Upper lobe of right lung (tissue), 1 donor: Measurements from ENCODE around the gene FIZ1. TPM values are rescaled to one million over a fixed set of nuclear protein-coding genes. Genes with fewer than 3 reads are reported as not detected.
A peak's percentile ranks its signal among the peaks of the same experiment; 100 is the strongest.
"Not testable (repeated sequence)": the region's sequence is repeated elsewhere in the genome, so short reads cannot be mapped to it uniquely, and the experiment has no call there.

Source experiments
- ATAC-seq: fragments of 200-7000 bp; cut with Tn5 transposase; one replicate; pipeline ENCODE4 v1.9.1; 2020; ENCODE audit warnings: mild to moderate bottlenecking, moderate library complexity
- DNase-seq: peaks from one replicate; pipeline ENCODE4 v3.0.0-alpha.2; 2020
- H3K27ac ChIP-seq: fragments of 200-600 bp; one replicate; pipeline ENCODE4 v1.8.0; 2022
- H3K27me3 ChIP-seq: fragments of 200-600 bp; one replicate; pipeline ENCODE4 v1.8.0; 2022; ENCODE audit warnings: mild to moderate bottlenecking
- H3K36me3 ChIP-seq: fragments of 200-600 bp; one replicate; pipeline ENCODE4 v1.8.0; 2022
- H3K4me1 ChIP-seq: fragments of 200-600 bp; one replicate; pipeline ENCODE4 v1.8.0; 2022
- H3K4me3 ChIP-seq: fragments of 200-600 bp; one replicate; pipeline ENCODE4 v1.8.0; 2022; ENCODE audit warnings: mild to moderate bottlenecking
- H3K9me3 ChIP-seq: fragments of 200-600 bp; one replicate; pipeline ENCODE4 v1.8.0; 2022
- intact Hi-C: fragments of 100-400 bp; cut with DNase I; formaldehyde crosslinking; loops from one replicate; pipeline ENCODE4 v1.11.0; 2022
- total RNA-seq: library from RNA; stranded (reverse); fragmentation: NEBNext Ultra II Directional; extraction: Animal tissue kit (Norgen Biotek cat#: 25700); gene quantifications from one replicate; pipeline ENCODE4 v1.2.1, GENCODE V29; 2021
- TF ChIP-seq, protein P1 (sequence below): fragments of 200-600 bp; IDR thresholded peaks from one replicate; pipeline ENCODE4 v1.8.0; 2022; ENCODE audit warnings: antibody characterized with exemption
- donor health status: DM: no; HTN: yes; CAD: no; lungs with severe emphysema.

FIZ1 gene
- total RNA-seq, 1 donor from 2014 or later, result 14.9 TPM

DNA sequence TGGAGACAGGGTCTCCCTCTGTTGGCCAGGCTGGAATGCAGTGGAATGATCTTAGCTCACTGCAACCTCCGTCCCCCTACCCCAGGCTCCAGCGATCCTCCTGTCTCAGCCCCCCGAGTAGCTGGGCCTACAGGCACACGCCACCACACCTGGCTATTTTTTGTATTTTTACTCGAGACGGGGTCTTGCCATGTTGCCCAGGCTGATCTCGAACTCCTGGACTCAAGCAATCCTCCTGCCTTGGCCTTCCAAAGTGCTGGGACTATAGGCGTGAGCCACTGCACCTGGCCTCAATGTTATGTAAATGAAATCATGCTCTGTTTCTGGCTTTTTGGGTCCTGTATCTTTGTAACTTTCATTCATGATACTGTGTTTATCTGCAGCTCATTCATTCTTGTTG lies 10.6 kb downstream of the FIZ1 start:
- Histone ChIP-seq H3K4me3 (no peak overlapping the region), H3K4me1 (peaks cover 12% of the 10 kb centered on the region), H3K36me3 (no peaks in the 10 kb centered on the region), H3K9me3 (no peaks in the 10 kb centered on the region), H3K27me3 (no peaks in the 10 kb centered on the region), H3K27ac (no peak overlapping the region)
- intact Hi-C loops, result no loop called here
- DNase-seq (no peak), ATAC-seq (no peak)
- TF ChIP-seq, protein P1, sequence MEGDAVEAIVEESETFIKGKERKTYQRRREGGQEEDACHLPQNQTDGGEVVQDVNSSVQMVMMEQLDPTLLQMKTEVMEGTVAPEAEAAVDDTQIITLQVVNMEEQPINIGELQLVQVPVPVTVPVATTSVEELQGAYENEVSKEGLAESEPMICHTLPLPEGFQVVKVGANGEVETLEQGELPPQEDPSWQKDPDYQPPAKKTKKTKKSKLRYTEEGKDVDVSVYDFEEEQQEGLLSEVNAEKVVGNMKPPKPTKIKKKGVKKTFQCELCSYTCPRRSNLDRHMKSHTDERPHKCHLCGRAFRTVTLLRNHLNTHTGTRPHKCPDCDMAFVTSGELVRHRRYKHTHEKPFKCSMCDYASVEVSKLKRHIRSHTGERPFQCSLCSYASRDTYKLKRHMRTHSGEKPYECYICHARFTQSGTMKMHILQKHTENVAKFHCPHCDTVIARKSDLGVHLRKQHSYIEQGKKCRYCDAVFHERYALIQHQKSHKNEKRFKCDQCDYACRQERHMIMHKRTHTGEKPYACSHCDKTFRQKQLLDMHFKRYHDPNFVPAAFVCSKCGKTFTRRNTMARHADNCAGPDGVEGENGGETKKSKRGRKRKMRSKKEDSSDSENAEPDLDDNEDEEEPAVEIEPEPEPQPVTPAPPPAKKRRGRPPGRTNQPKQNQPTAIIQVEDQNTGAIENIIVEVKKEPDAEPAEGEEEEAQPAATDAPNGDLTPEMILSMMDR, result no peak

DNA sequence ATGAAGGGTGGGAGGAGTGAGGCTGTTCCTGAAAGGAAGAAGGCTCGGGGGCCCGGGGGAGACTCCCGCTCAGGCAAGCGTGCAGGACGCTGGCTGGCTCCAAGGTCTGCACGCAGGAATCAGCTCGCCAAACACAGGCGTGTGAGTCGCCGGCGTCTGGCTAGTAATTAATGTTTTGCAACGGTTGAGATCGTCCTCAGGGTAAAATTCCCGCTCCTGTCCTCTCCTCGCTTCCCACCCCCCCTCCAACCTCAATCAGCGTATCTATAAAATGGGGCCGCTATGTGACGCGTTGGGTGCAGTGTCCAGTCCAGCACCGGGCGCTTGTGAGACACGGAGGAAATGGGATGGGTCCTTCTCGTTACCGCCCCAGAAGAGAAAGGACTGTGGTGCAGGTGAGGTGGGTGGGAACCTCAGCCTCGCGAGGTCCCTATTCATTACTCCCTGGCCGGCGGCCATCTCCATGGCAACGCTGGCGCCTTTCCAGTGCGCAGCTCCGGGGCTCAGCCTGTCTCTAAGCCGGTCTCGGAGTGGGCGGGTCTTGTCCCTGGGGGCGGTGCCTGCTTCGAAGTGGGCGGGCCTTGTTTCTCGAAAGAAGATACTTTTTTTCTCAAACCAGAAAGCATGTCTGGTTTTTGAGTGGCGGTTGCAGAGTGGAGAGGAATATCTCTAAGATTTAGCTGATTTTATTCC lies 12.2 kb downstream of the FIZ1 start:
- Histone ChIP-seq H3K27ac (peak overlapping the region; percentile 7), H3K9me3 (no peaks in the 10 kb centered on the region), H3K36me3 (no peaks in the 10 kb centered on the region), H3K4me3 (peak overlapping the region; percentile 38), H3K27me3 (no peaks in the 10 kb centered on the region), H3K4me1 (peaks cover 16% of the 10 kb centered on the region)
- intact Hi-C loops, result no loop called here
- TF ChIP-seq, protein P1, result no peak
- DNase-seq, result peak; percentile 98
- ATAC-seq, result peak; percentile 92

DNA sequence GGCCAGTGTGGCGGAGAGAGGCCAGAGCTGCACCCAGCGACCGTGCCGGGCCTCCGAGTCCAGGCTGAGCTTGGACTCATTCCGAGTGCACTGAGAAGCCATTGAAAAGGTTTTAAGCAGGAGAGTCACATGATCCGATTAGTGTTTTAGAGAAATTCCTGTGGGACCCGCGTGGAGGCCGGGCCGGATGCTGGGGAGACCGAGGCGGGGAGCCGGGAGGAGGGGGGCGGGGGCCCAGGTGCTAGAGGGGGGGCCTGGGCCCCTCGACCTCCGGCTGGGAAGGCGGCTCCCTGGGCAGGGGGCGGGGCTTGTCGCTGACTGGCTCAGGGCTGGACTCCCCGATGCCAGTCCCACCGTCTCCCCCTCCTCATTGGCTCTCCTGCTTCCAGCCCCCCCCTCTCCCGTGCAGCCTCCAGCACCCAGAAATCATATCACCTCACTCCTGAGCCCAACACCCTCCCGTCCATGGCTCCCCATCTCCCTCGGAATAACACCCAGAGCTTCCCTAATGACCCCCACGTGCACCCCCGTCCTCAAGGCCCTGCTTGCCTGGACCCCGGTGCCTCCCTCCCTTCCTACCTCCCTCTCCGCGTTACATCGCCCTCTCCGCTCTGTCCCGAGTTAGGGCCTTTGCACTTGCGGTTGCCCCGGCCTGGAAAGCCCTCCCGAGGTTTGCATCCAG lies 13.5 kb downstream of the FIZ1 start:
- intact Hi-C loops, result no loop called here

DNA sequence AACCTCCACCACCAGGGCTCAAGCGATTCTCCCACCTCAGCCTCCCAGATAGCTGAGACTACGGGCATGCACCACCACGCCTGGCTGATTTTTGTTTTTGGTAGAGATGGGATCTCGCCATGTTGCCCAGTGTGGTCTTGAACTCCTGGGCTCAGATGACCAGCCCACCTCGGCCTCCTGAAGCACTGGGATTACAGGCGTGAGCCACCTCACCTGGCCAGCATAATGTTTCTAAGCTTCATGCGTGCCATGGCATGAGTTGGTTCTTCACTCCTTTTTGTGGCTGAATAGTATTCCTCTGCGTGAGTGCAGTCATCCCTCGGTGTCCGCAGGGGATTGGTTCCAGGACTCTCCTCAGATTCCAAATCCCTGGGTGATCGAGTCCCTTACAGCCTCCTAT lies 14.4 kb downstream of the FIZ1 start:
- no peaks in the 10 kb centered on the region for H3K36me3 ChIP-seq
- intact Hi-C loops, result no loop called here
- TF ChIP-seq, protein P1, result no peak

More for the DNA sequence above, 13.5 kb downstream of the FIZ1 start:
- Histone ChIP-seq H3K4me3 (peak overlapping the region; percentile 31), H3K4me1 (peaks cover 27% of the 10 kb centered on the region), H3K9me3 (no peaks in the 10 kb centered on the region), H3K27ac (peak overlapping the region; percentile 55), H3K27me3 (no peaks in the 10 kb centered on the region), H3K36me3 (no peaks in the 10 kb centered on the region)
- DNase-seq, result peak; percentile 93
- TF ChIP-seq, protein P1, result no peak
- ATAC-seq, result peak; percentile 81

DNA sequence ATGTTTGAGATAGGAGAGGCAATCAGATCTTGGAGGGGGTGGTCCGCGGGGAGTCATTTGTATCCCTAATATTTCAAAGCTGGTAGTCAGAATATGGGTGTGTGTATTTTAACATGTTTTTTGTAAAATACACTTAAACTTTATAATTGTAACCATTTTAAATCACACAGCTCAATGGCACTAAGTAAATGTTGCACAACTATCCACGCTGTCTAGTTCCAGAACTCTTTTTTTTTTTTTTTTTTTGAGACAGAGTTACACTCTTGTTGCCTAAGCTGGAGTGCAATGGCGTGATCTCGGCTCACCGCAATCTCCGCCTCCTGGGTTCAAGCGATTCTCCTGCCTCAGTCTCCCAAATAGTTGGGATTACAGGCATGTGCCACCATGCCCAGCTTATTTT lies 15.4 kb downstream of the FIZ1 start:
- H3K9me3 ChIP-seq, H3K27me3 ChIP-seq, H3K4me3 ChIP-seq, ATAC-seq, DNase-seq, intact Hi-C loops, H3K36me3 ChIP-seq: not testable (repeated sequence)
- Histone ChIP-seq H3K27ac (peak overlapping the region; percentile 30), H3K4me1 (peaks cover 27% of the 10 kb centered on the region)

More for the DNA sequence above, 14.4 kb downstream of the FIZ1 start:
- peaks cover 27% of the 10 kb centered on the region for H3K4me1 ChIP-seq
- H3K9me3 ChIP-seq, result no peaks in the 10 kb centered on the region
- no peak overlapping the region for H3K4me3 ChIP-seq
- H3K27me3 ChIP-seq, result no peaks in the 10 kb centered on the region
- DNase-seq (no peak), ATAC-seq (no peak)
- no peak overlapping the region for H3K27ac ChIP-seq

DNA sequence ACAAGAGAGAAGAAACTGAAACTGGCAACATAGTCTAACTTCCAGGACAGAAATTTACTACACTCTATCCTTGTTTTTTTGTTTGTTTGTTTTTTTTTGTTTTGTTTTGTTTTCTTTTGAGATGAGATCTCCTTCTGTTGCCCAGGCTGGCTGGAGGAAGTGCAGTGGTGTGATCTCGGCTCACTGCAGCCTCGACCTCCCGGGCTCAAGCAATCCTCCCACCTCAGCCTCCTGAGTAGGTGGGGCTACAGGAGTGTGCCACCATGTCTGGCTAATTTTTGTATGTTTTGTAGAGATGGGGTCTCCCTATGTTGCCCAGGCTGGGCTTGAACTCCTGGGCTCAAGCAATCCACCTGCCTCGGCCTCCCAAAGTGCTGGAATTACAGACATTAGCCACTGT lies 17.0 kb downstream of the FIZ1 start:
- peaks cover 27% of the 10 kb centered on the region for H3K4me1 ChIP-seq
- H3K36me3 ChIP-seq, DNase-seq, ATAC-seq, H3K9me3 ChIP-seq, intact Hi-C loops, H3K27me3 ChIP-seq: not testable (repeated sequence)
- H3K27ac ChIP-seq, result peak overlapping the region; percentile 88
- H3K4me3 ChIP-seq, result peak overlapping the region; percentile 5
